C4-2B (cell line): ENCODE data around the gene HSD3B1.

ENCODE experiments used
- ZFX ChIP-seq: fragments of 450-650 bp; IDR thresholded peaks from 2 replicates; pipeline ENCODE4 v1.6.1; 2017
- TF ChIP-seq, protein P1 (sequence below): fragments of 450-650 bp; conservative IDR thresholded peaks from 2 replicates; pipeline ENCODE4 v1.5.1; 2017; ENCODE audit warnings: mild to moderate bottlenecking

GRCh38 chr1:119531606-119532323 is 24.8 kb downstream of the HSD3B1 start:
- TF ChIP-seq, protein P1, sequence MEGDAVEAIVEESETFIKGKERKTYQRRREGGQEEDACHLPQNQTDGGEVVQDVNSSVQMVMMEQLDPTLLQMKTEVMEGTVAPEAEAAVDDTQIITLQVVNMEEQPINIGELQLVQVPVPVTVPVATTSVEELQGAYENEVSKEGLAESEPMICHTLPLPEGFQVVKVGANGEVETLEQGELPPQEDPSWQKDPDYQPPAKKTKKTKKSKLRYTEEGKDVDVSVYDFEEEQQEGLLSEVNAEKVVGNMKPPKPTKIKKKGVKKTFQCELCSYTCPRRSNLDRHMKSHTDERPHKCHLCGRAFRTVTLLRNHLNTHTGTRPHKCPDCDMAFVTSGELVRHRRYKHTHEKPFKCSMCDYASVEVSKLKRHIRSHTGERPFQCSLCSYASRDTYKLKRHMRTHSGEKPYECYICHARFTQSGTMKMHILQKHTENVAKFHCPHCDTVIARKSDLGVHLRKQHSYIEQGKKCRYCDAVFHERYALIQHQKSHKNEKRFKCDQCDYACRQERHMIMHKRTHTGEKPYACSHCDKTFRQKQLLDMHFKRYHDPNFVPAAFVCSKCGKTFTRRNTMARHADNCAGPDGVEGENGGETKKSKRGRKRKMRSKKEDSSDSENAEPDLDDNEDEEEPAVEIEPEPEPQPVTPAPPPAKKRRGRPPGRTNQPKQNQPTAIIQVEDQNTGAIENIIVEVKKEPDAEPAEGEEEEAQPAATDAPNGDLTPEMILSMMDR = no peak
- TF ChIP-seq ZFX = no peak
